ENCODE results near the gene TSPEAR. TPM values are rescaled to one million over a fixed set of nuclear protein-coding genes. Genes with fewer than 3 reads are reported as not detected.

The TSPEAR gene
- total and polyA plus RNA-seq, 9 of the 15 experiments (the other 6 are each of a cell fraction or from before 2014, with no cell fraction given), result not detected

- in situ Hi-C loops (cut with MboI), result no loop called here
- 2% methylated on average over 15 of the region's 15 CpGs for WGBS (ENCODE audit: insufficient coverage, low coverage, missing lambda C conversion rate)
- no TSS peak for BruUV-seq (replicated peaks)
- POLR2A ChIA-PET, result interaction anchor here (0.7 to 1.3 kb wide), 2 partner anchors 18 to 210 kb away, joined by 4 to 5 read pairs; no protein-coding TSS in a partner anchor
- H3K4me3 ChIP-seq, result no peak overlapping the region
- no peak for ATAC-seq
- no peaks in the 10 kb centered on the region for H3K9me1 ChIP-seq (ENCODE audit: control insufficient read depth, insufficient read depth, low read length)
- no peak overlapping the region for H3K4me2 ChIP-seq (ENCODE audit: insufficient read depth, low read length)
- no peaks in the 10 kb centered on the region for H3K79me2 ChIP-seq (ENCODE audit: control insufficient read depth, insufficient read depth, low read length)
- DNase-seq (ENCODE audit: extremely low read depth in 1 of 4, low spot score in 3 of 4), result no peak
- H3K36me3 ChIP-seq (ENCODE audit: control insufficient read depth, insufficient read depth, low read length), result no peaks in the 10 kb centered on the region
- H3K9me3 ChIP-seq (replicated peaks; ENCODE audit: control insufficient read depth, insufficient read depth, low read depth, low read length), result no peaks in the 10 kb centered on the region
- peaks cover 0 to 24% of the 10 kb centered on the region in 2 experiments; a peak in 3 of 5 replicates for H3K4me1 ChIP-seq (replicated peaks in 1 of 2; ENCODE audit: control insufficient read depth in 2 of 2, insufficient read depth in 2 of 2, low read length in 2 of 2)
- peaks cover 15% of the 10 kb centered on the region; the same call in 1 of the 2 replicates for H4K20me1 ChIP-seq (replicated peaks; ENCODE audit: control insufficient read depth, insufficient read depth, low read length)
- H3K27me3 ChIP-seq (ENCODE audit: control insufficient read depth in 2 of 2, insufficient read depth in 2 of 2, low read length in 2 of 2), result peaks cover 5 to 33% of the 10 kb centered on the region in 2 experiments; a peak in 4 of 5 replicates
- no peak overlapping the region for H2AFZ ChIP-seq (ENCODE audit: low read depth, low read length)
- no peak overlapping the region for H3K27ac ChIP-seq (ENCODE audit: extremely low read depth, low read depth, low read length)
- no peak overlapping the region for H3K9ac ChIP-seq (ENCODE audit: insufficient read depth in 1 of 2, low read depth in 2 of 2, low read length in 2 of 2)
- CTCF ChIA-PET (ENCODE audit: low intra/inter-chr PET ratio), result no interaction called here
- intact Hi-C loops (cut with micrococcal nuclease), result loop anchor here (10.0 kb wide), 1 partner anchor 411 kb away; the partner anchor contains the start of gene ITGB2
- no peak for FAIRE-seq
- TF ChIP-seq ZNF778 (CRISPR knock-in tag; IDR thresholded peaks at IDR 0.05) (no peak), CTCF (IDR thresholded peaks at IDR 0.05 in 2 of 3, conservative IDR thresholded peaks at IDR 0.05 in 1 of 3; ENCODE audit: insufficient read depth in 2 of 3, low read depth in 1 of 3, low read length in 3 of 3) (no peak), CHD7 (IDR thresholded peaks at IDR 0.05; ENCODE audit: low read depth, low read length) (no peak), WHSC1 (IDR thresholded peaks at IDR 0.05; ENCODE audit: low read length) (no peak), CEBPB (tag; IDR thresholded peaks at IDR 0.05) (no peak), TCFL5 (CRISPR knock-in tag; conservative IDR thresholded peaks at IDR 0.05) (no peak), ZNF695 (CRISPR knock-in tag; IDR thresholded peaks at IDR 0.05) (no peak), SIN3B (IDR thresholded peaks at IDR 0.05; ENCODE audit: low read depth) (no peak)
Observed at GRCh38 chr21:44513389-44514217, 197.8 kb downstream of the TSPEAR start.
